GM21423 (cell line): ENCODE measurements around the gene FAM131A.

Experiments used
- ATAC-seq: cut with Tn5 transposase; IDR thresholded peaks from one replicate; pipeline ENCODE4 v1.9.1; 2021; ENCODE audit warnings: mild to moderate bottlenecking, moderate library complexity; ENCODE audit not compliant: unreplicated experiment

Gene FAM131A

GRCh38 chr3:184337399-184337714, at the start of gene FAM131A:
Gene FAM131A (plus strand): TSS chr3:184337600. CDS start chr3:184337631, 31 bp downstream.
- ATAC-seq: no peak

GRCh38 chr3:184289426-184289938, 47.9 kb upstream of the FAM131A start:
- no peak for ATAC-seq

GRCh38 chr3:184290331-184290730, 47.1 kb upstream of the FAM131A start:
- no peak for ATAC-seq

- ATAC-seq: no peak
Measured at GRCh38 chr3:184291044-184291737, 46.2 kb upstream of the FAM131A start.

- ATAC-seq: no peak
Measured at GRCh38 chr3:184291738-184292445, 45.5 kb upstream of the FAM131A start.

GRCh38 chr3:184295771-184296170, 41.6 kb upstream of the FAM131A start:
- ATAC-seq: no peak

GRCh38 chr3:184296616-184297015, 40.8 kb upstream of the FAM131A start:
- no peak for ATAC-seq

GRCh38 chr3:184298759-184299487, 38.5 kb upstream of the FAM131A start, which contains the start of gene PSMD2:
Gene PSMD2 (plus strand): TSS chr3:184299241. CDS start chr3:184299267, 26 bp downstream.
- peak; percentile 93 for ATAC-seq

GRCh38 chr3:184299488-184300377, 37.7 kb upstream of the FAM131A start:
- ATAC-seq: no peak

GRCh38 chr3:184300378-184300720, 37.1 kb upstream of the FAM131A start:
- ATAC-seq: no peak

- ATAC-seq: no peak
Measured at GRCh38 chr3:184305577-184305976, 31.8 kb upstream of the FAM131A start.

GRCh38 chr3:184306341-184306972, 30.9 kb upstream of the FAM131A start:
- ATAC-seq: no peak

- ATAC-seq: no peak
Measured at GRCh38 chr3:184307915-184308314, 29.5 kb upstream of the FAM131A start.

- no peak for ATAC-seq
Measured at GRCh38 chr3:184308744-184309143, 28.7 kb upstream of the FAM131A start.

- ATAC-seq: no peak
Measured at GRCh38 chr3:184311633-184312032, 25.8 kb upstream of the FAM131A start.

GRCh38 chr3:184314363-184314699, 23.1 kb upstream of the FAM131A start, which contains the start of gene EIF4G1:
Gene EIF4G1 (plus strand): TSS chr3:184314606. CDS start chr3:184315797, 1,191 bp downstream.
- ATAC-seq: peak; percentile 84

GRCh38 chr3:184314700-184315542, 22.5 kb upstream of the FAM131A start:
- peak; percentile 38 for ATAC-seq

GRCh38 chr3:184315543-184315867, 21.9 kb upstream of the FAM131A start:
- no peak for ATAC-seq

GRCh38 chr3:184315871-184316661, 21.3 kb upstream of the FAM131A start:
- ATAC-seq: no peak
